NT2/D1 (cell line): ENCODE measurements around the gene DDX3Y.

Experiments used
- DNase-seq: peaks from one replicate; pipeline ENCODE4 v3.0.0-alpha.2; 2011; ENCODE audit warnings: low read depth, low spot score
- H3K27me3 ChIP-seq: 2 replicates; pipeline ENCODE4 v1.6.0; 2011; ENCODE audit warnings: mild to moderate bottlenecking; ENCODE audit not compliant: insufficient read length, insufficient read depth
- H3K36me3 ChIP-seq: 2 replicates; pipeline ENCODE4 v1.6.1; 2011; ENCODE audit warnings: mild to moderate bottlenecking, low read length, mixed read lengths; ENCODE audit not compliant: insufficient read depth, insufficient read length
- H3K4me1 ChIP-seq: 2 replicates; pipeline ENCODE4 v1.5.1; 2011; ENCODE audit not compliant: insufficient read depth, insufficient read length
- H3K4me3 ChIP-seq: 2 replicates; pipeline ENCODE4 v1.5.1; 2011; ENCODE audit warnings: low read depth; ENCODE audit not compliant: insufficient read length
- H3K9ac ChIP-seq: 2 replicates; pipeline ENCODE4 v1.6.0; 2011; ENCODE audit warnings: low read depth; ENCODE audit not compliant: insufficient read length
- H3K9me3 ChIP-seq: 2 replicates; pipeline ENCODE4 v1.5.1; 2011; ENCODE audit warnings: mild to moderate bottlenecking, low read length; ENCODE audit not compliant: insufficient read depth
- SUZ12 ChIP-seq: IDR thresholded peaks from 2 replicates; pipeline ENCODE4 v1.6.1; 2011; ENCODE audit not compliant: insufficient read length, insufficient read depth; ENCODE audit errors: extremely low read depth
- YY1 ChIP-seq: IDR thresholded peaks from 2 replicates; pipeline ENCODE4 v1.6.1; 2011; ENCODE audit not compliant: insufficient read length, insufficient read depth
- ZNF274 ChIP-seq: IDR thresholded peaks from 2 replicates; pipeline ENCODE4 v1.6.1; 2011; ENCODE audit warnings: mild to moderate bottlenecking, low read depth, low read length

The DDX3Y gene

GRCh38 chrY:12913541-12913940 is 8.9 kb downstream of the DDX3Y start:
- no peak for DNase-seq
- Histone ChIP-seq H3K27me3 (no peaks in the 10 kb centered on the region), H3K9ac (no peak overlapping the region), H3K4me1 (no peaks in the 10 kb centered on the region), H3K9me3 (no peaks in the 10 kb centered on the region), H3K4me3 (no peak overlapping the region), H3K36me3 (peaks cover 42% of the 10 kb centered on the region)
- TF ChIP-seq ZNF274 (no peak), SUZ12 (no peak), YY1 (no peak)

- H3K36me3 ChIP-seq: no peaks in the 10 kb centered on the region
- TF ChIP-seq SUZ12 (no peak), YY1 (no peak), ZNF274 (no peak)
- H3K27me3 ChIP-seq: no peaks in the 10 kb centered on the region
- no peak for DNase-seq
- no peaks in the 10 kb centered on the region for H3K9me3 ChIP-seq
- H3K4me3 ChIP-seq: no peak overlapping the region
- no peak overlapping the region for H3K9ac ChIP-seq
- H3K4me1 ChIP-seq: no peaks in the 10 kb centered on the region
These were observed 23.4 kb downstream of the DDX3Y start for GRCh38 chrY:12928043-12928442.

GRCh38 chrY:12941725-12942687 is 37.3 kb downstream of the DDX3Y start:
- H3K9ac ChIP-seq: no peak overlapping the region
- no peaks in the 10 kb centered on the region for H3K36me3 ChIP-seq
- no peaks in the 10 kb centered on the region for H3K9me3 ChIP-seq
- no peak for DNase-seq
- H3K4me3 ChIP-seq: no peak overlapping the region
- TF ChIP-seq ZNF274: no peak
- no peak for TF ChIP-seq YY1
- no peak for TF ChIP-seq SUZ12
- H3K27me3 ChIP-seq: no peaks in the 10 kb centered on the region
- H3K4me1 ChIP-seq: no peaks in the 10 kb centered on the region
